Ramos (cell line): Measurements from ENCODE around the gene NATD1.

Experiments
- in situ Hi-C: fragments of 300-500 bp; cut with MboI; formaldehyde crosslinking; loops from one replicate; pipeline ENCODE4 v1.14.3; 2022; ENCODE audit warnings: low sequenced_read_pairs; ENCODE audit not compliant: unreplicated experiment

NATD1 gene

GRCh38 chr17:21249086-21249795, 4.0 kb downstream of the NATD1 start:
- in situ Hi-C loops = no loop called here

GRCh38 chr17:21248500-21248899, 4.7 kb downstream of the NATD1 start:
- in situ Hi-C loops = no loop called here

GRCh38 chr17:21247552-21248258, 5.5 kb downstream of the NATD1 start:
- in situ Hi-C loops = no loop called here

DNA sequence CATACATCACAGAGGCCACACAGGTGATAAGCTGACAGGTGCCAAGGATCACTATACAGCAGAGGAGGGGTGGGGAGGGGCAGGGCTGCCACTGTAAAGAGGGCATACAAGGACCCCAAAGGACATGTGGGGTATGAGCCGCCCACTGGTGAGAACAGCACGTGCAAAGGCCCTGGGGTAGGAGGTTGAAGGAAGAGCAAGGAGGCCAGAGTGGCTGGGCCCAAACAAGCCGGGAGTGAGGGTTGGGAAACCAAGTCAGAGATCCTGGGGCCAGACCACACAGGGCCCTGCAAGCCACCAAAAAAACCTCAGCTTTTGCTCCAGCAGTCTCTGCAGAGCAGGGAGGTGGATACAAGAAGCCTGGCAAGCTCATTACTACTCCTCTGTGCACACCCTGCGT, 6.5 kb downstream of the NATD1 start:
- in situ Hi-C loops = no loop called here

GRCh38 chr17:21245639-21246084, 7.5 kb downstream of the NATD1 start:
- in situ Hi-C loops = no loop called here

DNA sequence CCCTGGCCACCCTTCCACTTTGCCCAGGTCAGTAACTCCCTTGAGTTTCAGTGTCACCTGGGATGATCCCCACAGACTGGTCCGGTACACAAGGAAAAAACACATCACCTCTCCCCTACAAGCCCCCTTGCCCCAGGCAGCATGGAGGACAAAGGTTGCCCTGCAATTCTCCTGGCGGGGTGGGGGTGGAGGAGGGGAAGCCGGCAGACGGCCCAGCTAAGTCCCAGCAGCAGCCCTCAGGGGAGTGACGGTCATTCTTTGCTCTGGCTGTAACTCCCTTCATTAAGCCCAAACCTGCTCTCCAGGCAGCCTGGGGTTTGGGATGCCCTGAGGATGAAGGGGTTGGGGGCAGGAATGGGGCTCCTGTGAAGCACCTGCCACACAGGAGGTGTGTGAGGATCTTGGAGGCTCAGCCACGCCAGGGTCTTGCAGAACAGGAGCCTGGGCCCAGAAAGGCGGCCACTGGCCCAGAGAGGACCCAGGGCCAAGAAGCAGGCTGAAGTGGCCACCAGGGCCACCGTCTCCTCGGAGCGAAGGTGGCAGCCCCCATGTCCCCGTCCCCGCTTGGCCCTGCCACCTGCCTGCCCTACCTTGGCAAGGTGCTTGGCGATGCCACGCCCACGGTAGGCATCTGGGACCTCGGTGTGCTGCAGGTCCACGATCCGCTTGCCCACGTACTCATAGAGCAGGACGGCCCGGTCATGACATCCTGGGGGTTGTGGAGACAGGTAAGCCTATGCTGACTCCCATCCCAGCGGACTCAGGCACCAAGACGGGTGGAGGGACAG, 9.5 kb downstream of the NATD1 start:
- in situ Hi-C loops = no loop called here

DNA sequence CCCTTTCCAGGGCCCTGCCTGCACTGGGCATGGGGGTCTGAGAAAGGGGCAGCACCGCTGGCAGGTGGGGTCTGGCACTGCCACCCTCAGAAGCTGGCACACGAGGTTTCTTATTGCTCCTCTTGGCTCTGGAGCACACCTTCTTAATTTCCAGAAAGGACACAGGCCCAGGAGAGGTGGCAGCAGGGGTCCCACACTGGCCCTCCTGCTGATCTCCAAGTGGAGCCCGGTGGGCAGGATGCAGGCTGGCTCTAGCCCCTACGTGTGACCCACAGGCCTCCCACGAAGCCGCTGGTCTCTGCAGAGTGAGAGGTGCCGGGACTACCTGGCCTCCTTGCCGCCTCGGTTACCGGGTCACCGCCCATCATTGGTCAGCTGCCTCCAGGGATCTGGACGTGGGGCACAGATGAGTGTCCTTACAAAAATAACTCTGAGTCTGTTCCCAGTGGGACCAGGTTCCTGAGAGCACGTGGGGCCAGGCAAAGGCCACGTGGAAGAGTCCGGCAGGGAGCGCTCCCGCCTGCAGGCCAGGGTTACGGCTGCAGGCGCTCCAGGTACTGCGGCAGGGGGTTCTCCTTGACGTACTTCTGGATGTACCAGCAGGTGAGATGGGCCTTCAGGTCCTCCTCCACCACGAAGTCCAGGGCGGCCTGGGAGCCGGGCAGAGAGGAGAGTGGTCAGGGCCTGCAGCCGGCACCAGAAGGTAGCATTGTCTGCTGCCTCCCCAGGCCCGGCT, 10.3 kb downstream of the NATD1 start:
- in situ Hi-C loops = no loop called here

- in situ Hi-C loops = no loop called here
Observed at GRCh38 chr17:21242026-21242697, 11.0 kb downstream of the NATD1 start.

- in situ Hi-C loops = no loop called here
Observed at GRCh38 chr17:21241564-21241963, 11.6 kb downstream of the NATD1 start.

GRCh38 chr17:21240369-21241055, 12.7 kb downstream of the NATD1 start:
- in situ Hi-C loops = no loop called here

GRCh38 chr17:21239680-21240368, 13.4 kb downstream of the NATD1 start:
- in situ Hi-C loops = no loop called here

DNA sequence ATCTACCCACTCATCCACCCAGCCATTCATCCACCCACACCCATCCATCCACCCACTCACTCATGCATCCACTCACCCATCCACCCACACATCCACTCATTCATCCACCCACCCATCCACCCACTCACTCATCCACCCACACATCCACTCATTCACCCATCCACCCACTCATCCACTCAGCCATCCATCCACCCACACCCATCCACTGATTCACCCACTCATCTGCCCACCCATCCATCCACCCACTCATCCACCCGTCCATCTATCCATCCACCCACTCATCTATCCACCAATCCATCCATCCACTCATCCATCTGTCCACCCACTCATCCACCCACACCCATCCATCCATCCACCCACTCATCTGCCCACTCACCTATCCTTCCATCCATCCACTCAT, 17.3 kb downstream of the NATD1 start:
- in situ Hi-C loops = no loop called here

- in situ Hi-C loops = no loop called here
Observed at GRCh38 chr17:21233581-21234347, 19.4 kb downstream of the NATD1 start.

- in situ Hi-C loops = no loop called here
Observed at GRCh38 chr17:21232033-21232749, 21.0 kb downstream of the NATD1 start.

GRCh38 chr17:21231533-21231932, 21.7 kb downstream of the NATD1 start:
- in situ Hi-C loops = no loop called here

DNA sequence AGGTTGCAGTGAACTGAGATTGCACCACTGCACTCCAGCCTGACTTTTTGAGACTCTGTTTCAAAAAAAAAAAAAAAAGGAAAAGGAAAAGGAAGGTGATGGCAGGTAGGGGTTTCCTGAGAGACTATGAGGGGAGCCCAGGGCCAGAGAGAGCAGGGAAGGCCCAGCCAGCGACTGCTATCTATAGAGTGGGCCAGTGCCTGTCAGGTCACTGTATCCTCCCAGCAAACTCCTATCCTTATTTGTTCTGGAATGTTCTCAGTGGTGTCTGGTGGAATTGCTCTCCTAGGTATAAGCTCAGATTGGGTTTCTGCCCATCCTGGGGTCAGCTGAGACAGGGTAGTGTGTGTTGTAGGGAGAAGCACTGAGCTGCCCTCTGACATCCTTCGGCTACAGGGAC, 24.4 kb downstream of the NATD1 start:
- in situ Hi-C loops = no loop called here

DNA sequence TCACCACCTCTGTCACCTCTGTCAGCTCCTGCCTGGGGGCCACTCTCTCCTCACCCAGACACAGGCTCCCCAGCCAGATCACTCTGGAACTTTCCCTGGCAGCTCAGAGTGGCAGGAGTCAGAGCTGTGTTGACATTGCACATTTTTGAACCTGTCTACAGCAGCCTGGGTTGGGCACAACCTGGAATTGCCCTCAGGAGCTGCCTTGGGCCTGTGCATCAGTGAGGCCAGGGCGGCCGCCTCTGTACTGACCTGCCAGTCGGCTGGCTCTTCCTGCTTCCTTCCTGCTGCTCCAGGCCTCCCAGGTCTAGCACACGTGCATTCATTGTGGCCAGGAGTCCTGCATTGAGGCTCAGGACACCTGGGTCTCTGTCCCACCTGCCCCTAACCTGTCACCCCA, 25.1 kb downstream of the NATD1 start:
- in situ Hi-C loops = no loop called here
